ENCODE measurements around the gene NHP2. TPM values are rescaled to one million over a fixed set of nuclear protein-coding genes. Genes with fewer than 3 reads are reported as not detected.
A peak's percentile ranks its signal among the peaks of the same experiment; 100 is the strongest.
"Not testable (repeated sequence)": the region's sequence is repeated elsewhere in the genome, so short reads cannot be mapped to it uniquely, and the experiment has no call there.

NHP2 gene
- total RNA-seq, 1 experiment from 2014 or later: 307 TPM

DNA sequence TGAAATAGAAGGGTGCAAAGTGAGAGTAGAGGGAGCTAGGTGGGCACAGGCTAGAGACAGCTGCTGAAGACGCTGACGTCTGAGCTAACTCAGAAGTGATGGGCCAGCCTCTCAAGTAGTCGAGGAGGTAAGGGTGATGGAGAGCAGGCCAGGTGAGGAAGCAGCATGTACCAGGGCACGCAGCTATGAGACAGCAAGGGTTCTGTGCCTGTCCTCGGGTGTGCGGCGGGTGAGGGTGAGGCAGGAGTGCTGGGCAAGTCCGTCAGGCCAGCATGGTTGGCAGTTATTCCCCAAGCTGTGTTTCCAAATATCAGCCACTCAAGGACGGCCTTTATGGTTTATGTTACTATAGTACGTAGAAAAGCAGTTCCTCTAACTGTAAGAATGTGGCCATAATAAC is 16.7 kb downstream of the NHP2 start:
- DNase-seq (ENCODE audit: extremely low read depth, low read depth): no peak

DNA sequence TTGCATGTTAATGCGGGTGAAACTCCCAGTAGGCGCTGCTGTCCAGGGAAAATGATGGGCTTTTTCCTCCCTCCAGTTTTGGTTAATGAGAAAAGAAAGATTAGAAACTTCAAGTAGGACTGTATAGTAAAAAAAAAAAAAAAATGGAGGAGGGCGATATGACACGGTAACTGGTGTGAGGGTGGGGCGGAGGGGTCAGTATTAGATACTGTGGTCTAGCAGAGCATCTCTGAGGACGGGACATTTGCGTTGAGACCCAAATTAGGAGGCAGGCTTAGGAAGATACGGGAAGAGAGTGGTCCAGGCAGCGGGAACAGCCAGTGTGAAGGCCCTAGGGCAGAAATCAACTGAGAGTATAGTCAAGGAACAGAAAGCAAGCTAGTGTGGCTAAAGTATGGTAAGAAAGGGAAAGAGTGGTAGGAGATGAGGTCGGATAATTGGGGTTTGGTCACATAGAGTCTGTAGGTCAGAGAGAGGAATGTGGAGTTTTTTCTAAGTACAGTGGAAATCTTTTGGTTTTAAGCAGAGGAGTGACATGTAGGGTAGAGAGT is 22.2 kb downstream of the NHP2 start:
- no peak for DNase-seq (ENCODE audit: extremely low read depth, low read depth)

DNA sequence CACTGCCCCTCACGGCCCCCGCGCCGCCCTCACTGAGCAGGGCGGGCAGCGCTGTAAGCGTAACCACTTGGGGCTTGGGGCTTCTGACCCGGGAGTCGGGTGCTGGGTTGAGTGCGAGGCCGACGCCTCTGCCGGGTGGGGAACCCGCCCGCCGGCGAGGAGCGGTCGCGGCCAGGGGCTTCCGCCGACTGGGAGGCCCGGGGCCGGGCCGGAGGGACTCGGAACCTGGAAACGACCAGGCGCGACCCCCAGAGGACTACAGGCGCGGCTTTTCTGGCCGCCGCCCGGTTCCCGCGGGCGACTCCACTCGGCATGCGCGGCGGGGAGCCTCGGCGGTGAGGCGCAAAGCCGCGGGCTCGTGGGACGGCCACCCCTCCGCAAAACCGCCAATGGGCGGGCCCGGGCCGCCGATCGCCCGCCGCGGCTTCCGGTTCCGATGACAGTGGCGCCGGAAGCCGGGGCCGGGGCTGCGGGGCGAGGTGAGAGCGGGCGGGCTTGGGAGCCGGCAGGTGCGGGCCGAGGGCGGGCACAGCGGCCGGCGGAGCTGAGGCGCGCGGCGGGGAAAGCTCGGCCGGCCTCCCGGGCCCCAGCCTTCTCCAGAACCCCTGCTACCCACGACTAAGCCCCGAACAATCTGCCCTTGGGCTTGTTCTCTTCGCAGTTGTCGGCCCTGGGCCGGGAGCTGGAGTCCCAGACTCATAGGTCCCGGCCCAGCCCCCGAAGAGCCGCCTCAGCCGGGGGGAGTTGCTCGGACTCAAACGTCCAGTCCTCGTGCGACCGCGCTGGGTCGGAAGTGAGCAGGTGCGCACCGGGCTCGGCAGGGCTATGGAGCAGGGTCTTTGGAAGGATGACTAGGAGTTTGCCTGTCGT is 22.9 kb downstream of the NHP2 start, which contains the start of gene RMND5B:
Gene RMND5B (plus strand): TSS at position 439 of the 870 bp plus-strand sequence. CDS start 7,106 bp downstream, outside the sequence.
- peak; percentile 76 for DNase-seq (ENCODE audit: extremely low read depth, low read depth)

DNA sequence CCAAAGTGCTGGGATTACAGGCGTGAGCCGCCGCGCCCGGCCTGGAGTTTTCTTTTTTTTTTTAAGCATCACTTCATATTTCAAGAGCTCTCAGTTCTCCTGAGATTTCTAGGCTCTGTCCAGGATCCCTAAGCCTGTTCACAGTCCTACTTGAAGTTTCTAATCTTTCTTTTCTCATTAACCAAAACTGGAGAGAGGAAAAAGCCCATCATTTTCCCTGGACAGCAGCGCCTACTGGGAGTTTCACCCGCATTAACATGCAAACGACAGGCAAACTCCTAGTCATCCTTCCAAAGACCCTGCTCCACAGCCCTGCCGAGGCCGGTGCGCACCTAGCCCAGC is 23.5 kb downstream of the NHP2 start:
- not testable (repeated sequence) for DNase-seq (ENCODE audit: extremely low read depth, low read depth)

DNA sequence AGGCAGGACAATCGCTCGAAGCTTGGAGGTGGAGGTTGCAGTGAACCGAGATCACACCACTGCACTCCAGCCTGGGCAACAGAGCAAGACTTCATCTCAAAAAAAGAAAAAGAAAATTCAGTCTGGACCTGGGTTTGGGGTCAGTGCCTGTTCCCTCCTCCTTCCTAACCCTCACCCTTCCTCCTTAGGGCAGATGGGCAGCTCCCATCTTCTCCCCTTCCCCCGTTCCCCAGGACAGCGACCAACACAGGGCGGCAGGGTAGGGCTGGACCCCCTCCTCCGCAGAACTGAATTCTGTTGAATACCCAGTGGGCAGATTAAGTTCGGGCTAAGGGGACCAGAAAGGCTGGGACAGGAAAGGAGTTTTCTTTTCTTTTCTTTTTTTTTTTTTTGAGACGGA is 24.4 kb downstream of the NHP2 start:
- no peak for DNase-seq (ENCODE audit: extremely low read depth, low read depth)

DNA sequence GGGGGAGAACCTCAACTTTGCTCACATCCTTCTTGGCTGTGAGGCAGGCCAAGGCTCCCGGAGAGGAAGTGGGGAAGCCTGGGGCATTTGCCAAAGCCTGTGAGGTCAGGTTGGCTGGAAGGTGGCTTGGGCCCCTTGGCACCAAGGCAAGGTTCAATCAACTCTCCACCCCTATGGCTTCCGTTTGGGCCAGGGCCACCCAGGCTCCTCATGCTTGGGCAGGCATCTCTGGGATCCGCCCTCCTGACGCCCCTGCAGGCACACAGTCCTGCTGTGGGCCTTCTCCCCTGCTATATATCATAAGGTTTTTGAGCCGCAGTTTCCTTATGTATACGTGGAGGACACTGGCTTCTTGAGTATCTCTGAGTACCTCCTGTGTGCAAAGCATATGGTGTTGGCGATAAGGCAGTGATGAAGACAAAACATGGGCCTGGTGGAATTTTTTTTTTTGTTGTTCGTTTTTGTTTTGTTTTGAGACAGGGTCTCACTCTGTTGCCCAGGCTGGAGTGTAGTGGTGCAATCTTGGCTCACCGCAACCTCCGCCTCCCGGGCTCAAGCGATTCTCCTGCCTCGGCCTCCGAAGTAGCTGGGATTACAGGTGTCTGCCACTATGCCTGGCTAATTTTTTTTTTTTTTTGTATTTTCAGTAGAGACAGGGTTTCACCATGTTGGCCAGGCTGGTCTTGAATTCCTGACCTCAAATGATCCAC is 26.2 kb downstream of the NHP2 start:
- not testable (repeated sequence) for DNase-seq (ENCODE audit: extremely low read depth, low read depth)

DNA sequence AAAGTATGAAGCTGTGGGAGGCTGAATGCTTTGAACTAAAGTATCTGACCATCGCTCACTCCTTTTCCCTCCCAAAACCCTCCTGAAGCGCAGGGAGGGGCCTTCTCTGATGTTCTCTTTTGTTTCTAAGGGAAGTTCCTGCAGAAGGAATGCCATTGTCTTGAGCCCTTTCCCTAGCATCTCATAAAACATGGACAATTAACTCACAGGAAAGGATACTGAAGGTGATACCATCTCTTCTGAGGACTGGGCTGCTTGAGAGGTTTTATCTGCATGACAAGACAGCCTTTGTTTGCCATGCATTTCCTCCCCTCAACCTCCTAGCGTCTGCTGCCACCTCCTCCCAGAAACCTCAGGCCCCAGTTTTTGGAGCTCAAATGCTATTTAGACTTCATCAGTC is 27.1 kb downstream of the NHP2 start:
- no peak for DNase-seq (ENCODE audit: extremely low read depth, low read depth)

DNA sequence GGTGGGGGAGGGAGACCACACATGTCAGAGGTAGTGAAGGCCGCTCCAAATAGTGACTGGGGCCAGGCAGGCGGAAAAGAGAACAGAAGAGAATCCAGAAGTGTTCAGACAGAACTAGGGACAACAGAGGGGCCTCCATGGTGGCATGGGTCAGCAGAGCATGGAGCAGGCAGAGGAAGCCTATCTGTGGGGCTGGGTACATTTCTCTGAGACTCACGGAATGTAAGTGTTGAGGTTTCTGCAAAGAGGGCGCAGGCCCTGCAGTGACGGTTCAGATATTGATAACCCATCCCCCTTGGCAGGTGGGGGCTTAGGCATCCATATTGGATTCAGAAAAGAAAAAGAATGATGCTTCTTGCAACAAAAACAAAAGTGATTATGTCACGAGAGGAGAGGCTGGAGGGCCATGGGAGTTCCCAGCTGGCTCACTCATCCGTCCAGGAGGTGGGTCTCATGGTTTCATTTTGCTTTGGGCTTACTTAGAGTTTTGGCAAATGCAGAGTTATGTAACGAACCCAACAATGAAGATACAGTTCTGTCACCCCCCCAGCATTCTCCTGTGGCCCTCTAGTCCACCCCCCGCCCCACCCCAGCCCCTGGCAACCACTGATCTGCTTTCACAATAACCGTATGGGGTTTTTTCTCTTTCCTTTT is 28.3 kb downstream of the NHP2 start:
- no peak for DNase-seq (ENCODE audit: extremely low read depth, low read depth)

DNA sequence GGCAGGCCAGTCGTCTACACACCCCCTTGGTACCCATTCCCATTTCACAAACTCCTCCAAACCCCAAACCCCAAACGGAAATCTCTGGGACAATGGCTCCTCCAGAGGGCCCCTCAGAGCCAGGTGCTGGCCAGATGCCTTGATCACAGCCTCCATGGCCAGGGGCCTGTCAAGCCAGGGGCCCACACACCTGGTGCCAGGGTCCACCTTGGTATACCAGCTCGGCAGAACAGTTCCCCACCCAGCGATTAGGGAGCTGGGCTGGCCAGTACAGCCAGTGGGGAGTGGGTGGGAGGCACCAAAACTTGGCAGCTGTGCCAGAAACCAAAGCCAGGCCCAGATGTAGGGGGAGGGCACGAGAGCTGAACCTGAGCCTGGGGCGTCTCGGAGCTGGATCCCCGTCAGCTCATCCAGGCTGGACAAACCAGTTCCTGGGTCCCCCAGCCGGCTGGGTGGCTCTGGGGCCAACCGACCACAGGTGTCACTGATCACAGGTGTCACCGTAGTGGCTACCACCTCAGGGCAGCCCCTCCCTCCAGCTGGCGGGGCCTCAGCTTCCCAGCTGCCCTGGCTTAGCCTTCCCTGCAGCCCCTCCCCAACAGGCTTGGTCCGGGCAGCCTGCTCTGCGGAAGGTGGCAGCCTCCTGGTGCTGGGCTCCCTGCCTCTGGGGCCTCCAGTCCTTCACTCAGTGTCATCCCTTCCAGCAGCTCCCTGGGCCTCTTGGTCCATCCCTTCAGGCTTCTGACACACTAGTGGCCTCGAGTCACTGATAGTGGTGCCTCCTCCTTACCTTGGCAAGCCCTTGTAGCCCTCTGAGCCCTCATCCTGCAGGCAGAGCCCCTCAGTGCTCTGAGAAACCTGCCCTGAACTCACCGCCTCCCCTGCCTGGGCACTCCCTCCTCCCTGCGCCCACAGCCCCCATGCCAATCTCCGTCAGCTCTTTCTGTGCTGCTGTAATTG is 29.4 kb downstream of the NHP2 start:
- DNase-seq (ENCODE audit: extremely low read depth, low read depth): no peak

DNA sequence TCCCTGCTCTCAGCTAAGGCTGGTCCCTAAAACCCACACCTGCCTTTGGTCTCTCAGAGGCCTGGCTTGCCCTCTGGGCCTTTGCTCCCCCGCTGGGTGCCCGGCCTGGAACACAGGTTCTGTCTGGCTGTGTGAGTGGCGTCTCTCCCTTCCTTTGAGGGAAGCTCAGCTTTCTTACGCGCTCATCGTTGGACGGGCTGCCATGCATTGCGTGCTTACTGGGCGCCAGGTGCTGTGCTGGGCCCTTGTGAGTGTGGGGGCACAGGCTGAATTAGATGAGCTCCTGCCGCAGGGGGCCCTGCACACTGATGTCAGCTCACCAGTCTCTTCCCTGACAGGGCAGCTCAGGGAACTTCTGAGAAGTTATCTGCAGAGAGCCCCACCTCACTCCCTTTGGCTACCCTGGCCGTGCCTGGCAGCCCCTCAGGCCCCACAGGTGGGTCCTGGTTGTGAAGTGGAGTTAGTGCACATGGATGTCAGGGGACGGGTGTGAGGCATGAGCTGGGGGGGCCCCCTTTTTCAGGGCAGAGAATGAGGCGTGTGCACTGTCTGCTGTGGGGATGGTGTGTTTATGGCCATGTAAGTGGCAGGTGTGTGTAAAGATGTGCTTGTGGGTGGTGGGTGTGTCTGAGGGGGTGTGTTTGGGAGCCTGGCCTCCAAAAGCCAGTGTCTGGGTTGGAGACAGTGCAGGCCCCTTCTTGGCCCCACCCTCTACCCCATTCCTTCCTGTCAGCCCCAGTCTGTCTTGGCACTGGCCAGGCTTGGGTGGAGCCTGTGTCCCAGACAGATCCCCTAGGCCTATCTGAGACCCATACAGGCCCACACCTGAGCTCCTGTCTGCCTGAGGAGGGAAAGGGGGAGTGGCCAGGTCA is 30.4 kb downstream of the NHP2 start:
- no peak for DNase-seq (ENCODE audit: extremely low read depth, low read depth)

DNA sequence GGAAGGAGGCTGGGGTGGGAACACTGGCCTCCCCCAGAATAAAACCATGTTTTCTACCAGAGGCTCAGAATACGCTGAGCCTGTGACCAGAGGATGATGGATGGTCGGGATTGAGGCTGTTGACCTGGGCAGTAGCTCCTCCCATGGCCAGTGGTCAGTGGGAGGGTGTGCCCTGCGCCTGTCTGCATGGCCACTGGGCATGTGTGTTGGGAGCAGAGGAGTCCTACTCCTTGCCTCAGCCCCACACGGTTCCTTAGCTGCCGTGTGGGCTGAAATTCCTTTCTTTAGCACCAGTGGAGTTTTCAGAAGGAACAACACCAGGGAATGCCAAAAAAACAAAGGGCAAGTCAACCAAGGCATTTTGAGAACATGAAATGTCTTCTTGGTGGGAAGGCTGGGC is 31.3 kb downstream of the NHP2 start:
- DNase-seq (ENCODE audit: extremely low read depth, low read depth): no peak

DNA sequence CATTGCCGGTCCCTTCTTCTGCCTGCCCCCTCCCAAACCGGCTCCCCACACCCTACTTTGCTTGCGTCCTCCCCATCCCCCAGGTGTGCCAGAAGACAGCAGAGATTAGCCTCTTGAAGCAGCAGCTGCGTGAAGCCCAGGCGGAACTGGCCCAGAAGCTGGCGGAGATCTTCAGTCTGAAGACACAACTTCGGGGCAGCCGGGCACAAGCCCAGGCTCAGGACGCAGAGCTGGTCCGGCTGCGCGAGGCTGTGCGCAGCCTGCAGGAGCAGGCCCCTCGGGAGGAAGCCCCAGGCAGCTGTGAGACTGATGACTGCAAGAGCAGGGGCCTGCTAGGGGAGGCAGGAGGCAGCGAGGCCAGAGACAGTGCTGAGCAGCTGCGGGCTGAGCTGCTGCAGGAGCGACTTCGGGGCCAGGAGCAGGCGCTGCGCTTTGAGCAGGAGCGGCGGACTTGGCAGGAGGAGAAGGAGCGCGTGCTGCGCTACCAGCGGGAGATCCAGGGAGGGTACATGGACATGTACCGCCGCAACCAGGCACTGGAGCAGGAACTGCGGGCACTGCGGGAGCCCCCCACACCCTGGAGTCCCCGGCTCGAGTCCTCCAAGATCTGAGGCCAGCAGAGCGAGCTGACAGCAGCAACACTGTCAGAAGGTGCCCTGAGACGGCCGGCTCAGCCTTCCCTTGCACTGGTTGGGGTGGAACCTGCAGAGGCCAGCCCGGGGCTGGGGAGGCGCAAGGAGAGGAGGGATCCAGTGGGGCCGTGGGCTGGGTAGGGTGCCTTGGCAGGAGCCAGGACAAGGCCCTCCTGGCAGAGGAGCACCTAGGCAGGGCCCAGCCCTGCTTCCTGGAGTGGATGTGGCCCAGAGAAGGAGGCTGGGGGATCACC is 32.1 kb downstream of the NHP2 start:
- DNase-seq (ENCODE audit: extremely low read depth, low read depth): no peak

DNA sequence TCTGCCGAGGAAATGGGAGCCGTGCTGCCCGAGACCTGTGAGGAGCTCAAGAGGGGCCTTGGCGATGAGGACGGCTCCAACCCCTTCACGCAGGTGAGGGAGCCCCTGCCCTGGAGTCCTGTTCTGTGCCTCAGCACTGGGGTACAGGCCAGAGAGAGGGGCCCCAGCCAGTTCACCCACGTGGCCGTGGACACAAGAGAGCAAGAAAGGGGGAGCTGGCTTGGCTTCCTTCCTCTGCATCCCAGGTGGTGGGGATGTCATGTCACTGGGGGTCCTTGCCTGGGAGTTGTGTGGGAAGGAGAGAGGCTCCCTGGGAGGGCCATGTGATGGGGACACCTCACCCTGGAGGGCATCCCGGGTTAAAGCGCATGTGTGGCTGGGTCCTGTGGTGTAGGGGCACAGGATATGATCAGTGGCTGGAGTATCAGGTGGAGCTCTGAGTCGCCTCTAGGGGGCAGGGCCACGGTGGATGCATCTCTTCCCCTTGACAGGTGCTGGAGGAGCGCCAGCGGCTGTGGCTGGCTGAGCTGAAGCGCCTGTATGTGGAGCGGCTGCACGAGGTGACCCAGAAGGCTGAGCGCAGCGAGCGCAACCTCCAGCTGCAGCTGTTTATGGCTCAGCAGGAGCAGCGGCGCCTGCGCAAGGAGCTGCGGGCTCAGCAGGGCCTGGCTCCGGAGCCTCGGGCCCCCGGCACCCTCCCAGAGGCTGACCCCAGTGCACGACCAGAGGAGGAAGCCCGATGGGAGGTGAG is 32.9 kb downstream of the NHP2 start:
- peak; percentile 83 for DNase-seq (ENCODE audit: extremely low read depth, low read depth)

DNA sequence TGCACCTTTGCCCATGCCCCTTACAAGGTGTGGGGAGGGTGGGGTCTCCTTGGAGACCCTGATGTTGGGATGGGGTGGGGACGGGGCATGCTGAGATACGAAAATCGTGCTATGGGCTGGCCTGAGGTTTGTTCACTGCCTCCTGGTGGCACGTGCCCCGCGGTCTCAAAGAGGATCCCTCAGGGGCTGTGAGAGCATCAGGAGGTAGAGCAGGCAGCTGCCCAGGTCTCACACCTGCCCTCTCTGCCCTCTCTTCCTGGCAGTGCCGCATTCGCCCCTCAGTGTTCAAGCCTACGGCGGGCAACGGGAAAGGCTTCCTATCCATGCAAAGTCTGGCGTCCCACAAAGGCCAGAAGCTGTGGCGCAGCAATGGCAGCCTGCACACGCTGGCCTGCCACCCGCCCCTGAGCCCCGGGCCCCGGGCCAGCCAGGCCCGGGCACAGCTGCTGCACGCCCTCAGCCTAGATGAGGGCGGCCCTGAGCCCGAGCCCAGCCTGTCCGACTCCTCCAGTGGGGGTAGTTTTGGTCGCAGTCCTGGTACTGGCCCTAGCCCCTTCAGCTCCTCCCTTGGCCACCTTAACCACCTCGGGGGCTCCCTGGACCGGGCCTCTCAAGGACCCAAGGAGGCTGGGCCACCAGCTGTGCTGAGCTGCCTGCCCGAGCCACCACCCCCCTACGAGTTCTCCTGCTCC is 33.6 kb downstream of the NHP2 start:
- DNase-seq (ENCODE audit: extremely low read depth, low read depth): no peak

DNA sequence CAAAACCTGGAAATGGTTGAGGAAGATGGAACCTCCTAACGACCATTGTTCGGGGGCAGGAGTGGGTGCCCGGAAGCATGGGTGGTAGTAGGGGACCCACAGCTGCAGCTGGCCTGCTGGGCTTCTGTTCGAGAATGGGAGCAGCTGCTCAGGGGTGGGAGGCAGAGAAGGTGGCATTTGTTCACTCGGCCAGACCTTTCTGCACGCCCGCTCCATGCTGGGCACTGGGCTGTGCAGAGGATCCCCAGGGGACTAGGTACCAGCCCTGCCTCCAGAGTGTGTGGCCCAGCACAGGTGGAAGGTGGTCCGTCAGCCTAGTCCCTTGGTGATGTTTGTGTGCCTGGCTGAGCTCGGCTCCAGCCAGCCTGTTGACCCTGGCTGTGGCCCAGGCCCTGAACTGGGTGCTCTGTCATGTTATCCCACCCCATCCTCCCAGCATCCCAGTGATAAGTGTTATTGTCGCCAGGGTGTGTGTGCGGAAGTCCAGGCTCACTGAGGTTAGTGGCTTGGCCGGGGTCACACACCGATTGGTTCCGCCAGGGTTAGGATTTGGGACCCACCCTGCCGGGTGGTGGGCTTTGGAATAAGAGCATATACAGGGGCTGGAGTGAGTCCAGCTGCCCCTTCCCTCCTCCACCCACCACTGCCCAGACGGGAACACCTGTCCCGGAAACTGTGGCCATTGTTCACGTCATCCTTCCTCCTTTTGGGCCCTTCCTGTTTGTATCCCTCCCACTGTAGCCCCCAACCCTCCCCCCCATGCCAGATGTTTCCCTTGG is 35.6 kb downstream of the NHP2 start:
- DNase-seq (ENCODE audit: extremely low read depth, low read depth): no peak

All from NCI-H460 (cell line).